Fibroblast of the aortic adventitia (primary cell): ENCODE data around the gene BRD9. TPM values are rescaled to one million over a fixed set of nuclear protein-coding genes. Genes with fewer than 3 reads are reported as not detected.

Experiments
- DNase-seq: peaks from one replicate; pipeline ENCODE4 v3.0.0-alpha.2; 2010; ENCODE audit warnings: low read depth
- H3K4me3 ChIP-seq: 2 replicates; pipeline ENCODE4 v1.5.1; 2011; ENCODE audit warnings: low read depth, mild to moderate bottlenecking, control low read depth, low read length, moderate library complexity
- total RNA-seq: library from RNA; depleted of rRNA; stranded (reverse); fragments of >200 nt; gene quantifications from 2 replicates; pipeline ENCODE4 v1.2.3, GENCODE V29; 2012; ENCODE audit warnings: low replicate concordance
- TF ChIP-seq, protein P1 (sequence below): IDR thresholded peaks from 2 replicates; pipeline ENCODE4 v1.5.1; 2011; ENCODE audit warnings: mild to moderate bottlenecking, low read length, control low read depth, inconsistent platforms; ENCODE audit not compliant: insufficient read depth

Gene BRD9
- total RNA-seq, 1 donor, result 26.8 TPM

DNA sequence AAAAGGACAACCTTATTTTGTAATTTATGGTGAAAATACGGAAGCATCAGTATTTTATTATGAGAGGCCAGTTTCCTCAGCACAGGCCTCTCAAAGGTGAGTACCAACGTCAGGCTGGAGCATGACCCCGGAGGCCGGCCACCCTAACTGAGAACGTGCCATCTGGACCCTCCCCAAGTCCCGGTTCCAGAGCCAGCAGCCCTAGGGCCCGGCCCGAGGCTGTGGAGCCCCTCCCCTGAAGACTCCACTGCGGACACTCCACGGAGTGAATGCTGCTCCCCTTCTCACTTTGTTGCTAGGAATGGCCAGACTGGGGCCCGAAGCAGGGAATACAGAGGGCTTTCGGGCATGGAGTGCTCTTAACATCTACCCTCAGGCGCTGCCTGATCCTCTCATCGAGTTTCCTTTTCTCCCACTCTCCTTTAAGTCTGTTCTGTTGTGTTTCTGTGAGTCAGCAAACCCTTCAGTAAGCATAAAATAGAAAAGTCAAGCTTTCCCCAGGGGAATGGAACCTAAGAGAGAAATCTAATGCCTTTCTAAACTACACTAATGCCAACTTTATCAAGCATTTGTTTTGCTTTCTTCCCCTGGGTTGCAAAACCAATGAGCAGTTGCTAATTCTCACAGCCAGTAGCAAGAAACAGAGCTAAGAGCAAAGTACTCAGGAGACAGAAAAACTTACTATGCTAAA, 4.5 kb downstream of the BRD9 start:
- H3K4me3 ChIP-seq, result no peak overlapping the region
- DNase-seq, result peak; percentile 20
- TF ChIP-seq, protein P1, sequence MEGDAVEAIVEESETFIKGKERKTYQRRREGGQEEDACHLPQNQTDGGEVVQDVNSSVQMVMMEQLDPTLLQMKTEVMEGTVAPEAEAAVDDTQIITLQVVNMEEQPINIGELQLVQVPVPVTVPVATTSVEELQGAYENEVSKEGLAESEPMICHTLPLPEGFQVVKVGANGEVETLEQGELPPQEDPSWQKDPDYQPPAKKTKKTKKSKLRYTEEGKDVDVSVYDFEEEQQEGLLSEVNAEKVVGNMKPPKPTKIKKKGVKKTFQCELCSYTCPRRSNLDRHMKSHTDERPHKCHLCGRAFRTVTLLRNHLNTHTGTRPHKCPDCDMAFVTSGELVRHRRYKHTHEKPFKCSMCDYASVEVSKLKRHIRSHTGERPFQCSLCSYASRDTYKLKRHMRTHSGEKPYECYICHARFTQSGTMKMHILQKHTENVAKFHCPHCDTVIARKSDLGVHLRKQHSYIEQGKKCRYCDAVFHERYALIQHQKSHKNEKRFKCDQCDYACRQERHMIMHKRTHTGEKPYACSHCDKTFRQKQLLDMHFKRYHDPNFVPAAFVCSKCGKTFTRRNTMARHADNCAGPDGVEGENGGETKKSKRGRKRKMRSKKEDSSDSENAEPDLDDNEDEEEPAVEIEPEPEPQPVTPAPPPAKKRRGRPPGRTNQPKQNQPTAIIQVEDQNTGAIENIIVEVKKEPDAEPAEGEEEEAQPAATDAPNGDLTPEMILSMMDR, result no peak

- TF ChIP-seq, protein P1, result no peak
- no peak for DNase-seq
- H3K4me3 ChIP-seq, result no peak overlapping the region
These were observed 5.8 kb downstream of the BRD9 start for GRCh38 chr5:886716-887325.

- DNase-seq, result no peak
- no peak overlapping the region for H3K4me3 ChIP-seq
- TF ChIP-seq, protein P1, result no peak
These were observed 6.6 kb downstream of the BRD9 start for GRCh38 chr5:886036-886435.

DNA sequence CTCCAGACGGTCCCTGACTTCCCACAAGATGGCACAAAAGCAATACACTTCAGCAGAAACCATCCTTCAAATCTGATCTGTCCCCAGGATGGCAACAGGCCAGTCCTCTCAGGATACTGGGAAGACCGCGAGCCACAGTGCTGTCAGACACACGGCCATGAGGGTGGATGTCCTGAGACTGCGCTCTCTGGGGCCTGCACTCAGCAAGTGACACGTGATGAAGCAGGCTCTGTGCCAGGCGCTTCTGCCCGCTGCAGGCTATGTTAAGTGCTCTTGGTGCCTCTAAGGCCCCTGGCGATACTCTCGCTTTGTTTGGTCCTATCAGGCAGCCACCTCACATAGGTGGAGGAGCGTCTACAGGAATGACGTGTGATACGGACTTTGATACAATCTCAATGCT, 7.1 kb downstream of the BRD9 start:
- H3K4me3 ChIP-seq, result no peak overlapping the region
- no peak for DNase-seq
- TF ChIP-seq, protein P1, result no peak

DNA sequence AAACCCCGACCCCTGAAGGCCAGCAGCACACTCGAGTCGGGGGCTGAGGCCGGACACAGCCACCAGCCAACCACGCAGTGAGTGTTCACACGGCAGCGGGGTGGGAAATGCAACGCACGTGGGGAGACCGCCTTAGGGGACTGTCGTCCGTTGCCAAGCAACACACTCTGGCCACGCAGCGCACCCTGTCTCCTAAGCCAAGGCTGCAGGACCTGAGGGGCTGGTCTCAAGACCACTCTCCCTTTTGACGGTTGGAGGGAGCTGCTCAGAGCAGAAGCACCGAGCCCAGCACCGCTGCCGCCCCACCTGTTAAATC, 7.5 kb downstream of the BRD9 start:
- no peak for DNase-seq
- no peak overlapping the region for H3K4me3 ChIP-seq
- TF ChIP-seq, protein P1, result no peak

GRCh38 chr5:884345-885126, 8.1 kb downstream of the BRD9 start:
- no peak overlapping the region for H3K4me3 ChIP-seq
- TF ChIP-seq, protein P1, result no peak
- DNase-seq, result no peak
